Activated naive CD8-positive, alpha-beta T cell treated with anti-CD3 and anti-CD28 coated beads, Interleukin-2, amount 50 U/mL, for 16 hours (primary cell): ENCODE data around the gene ZNF185.

Experiments
- DNase-seq: peaks from one replicate; pipeline ENCODE4 v3.0.0-alpha.2; 2020; ENCODE audit warnings: low read depth, low spot score

ZNF185 gene

GRCh38 chrX:152897222-152898131 lies at the start of gene ZNF185:
TSS of gene ZNF185 (plus strand) at chrX:152898067. CDS start at chrX:152914490, 16,423 bp downstream.
- DNase-seq: no peak

GRCh38 chrX:152850465-152850864 lies 47.4 kb upstream of the ZNF185 start:
- no peak for DNase-seq

- no peak for DNase-seq
These were observed 43.9 kb upstream of the ZNF185 start for GRCh38 chrX:152853986-152854385.

- no peak for DNase-seq
These were observed 36.8 kb upstream of the ZNF185 start for GRCh38 chrX:152861116-152861515.

GRCh38 chrX:152861826-152862225 lies 36.0 kb upstream of the ZNF185 start:
- DNase-seq: no peak

GRCh38 chrX:152865232-152865920 lies 32.5 kb upstream of the ZNF185 start:
- DNase-seq: no peak

- no peak for DNase-seq
These were observed 31.5 kb upstream of the ZNF185 start for GRCh38 chrX:152866386-152866785.

- no peak for DNase-seq
These were observed 27.9 kb upstream of the ZNF185 start for GRCh38 chrX:152869972-152870371.

- DNase-seq: no peak
These were observed 26.6 kb upstream of the ZNF185 start for GRCh38 chrX:152871260-152871659.

GRCh38 chrX:152872522-152872921 lies 25.3 kb upstream of the ZNF185 start:
- DNase-seq: no peak

- DNase-seq: no peak
These were observed 24.5 kb upstream of the ZNF185 start for GRCh38 chrX:152873361-152873760.

- no peak for DNase-seq
These were observed 20.7 kb upstream of the ZNF185 start for GRCh38 chrX:152876931-152877840.

- no peak for DNase-seq
These were observed 18.7 kb upstream of the ZNF185 start for GRCh38 chrX:152878976-152879755.

GRCh38 chrX:152881289-152881688 lies 16.6 kb upstream of the ZNF185 start:
- no peak for DNase-seq

- DNase-seq: no peak
These were observed 13.7 kb upstream of the ZNF185 start for GRCh38 chrX:152884171-152884570.

GRCh38 chrX:152886716-152887115 lies 11.2 kb upstream of the ZNF185 start:
- no peak for DNase-seq

GRCh38 chrX:152892499-152892898 lies 5.4 kb upstream of the ZNF185 start:
- no peak for DNase-seq

GRCh38 chrX:152892999-152893891 lies 4.6 kb upstream of the ZNF185 start:
- DNase-seq: no peak

GRCh38 chrX:152893980-152894610 lies 3.8 kb upstream of the ZNF185 start:
- no peak for DNase-seq
